ENCODE data around the gene ARHGEF16. TPM values are rescaled to one million over a fixed set of nuclear protein-coding genes. Genes with fewer than 3 reads are reported as not detected.

Gene ARHGEF16
- total and polyA plus RNA-seq, 2 donors (not counting 1 experiment from before 2014, with no cell fraction given) = 0.13 to 0.22 TPM

DNA sequence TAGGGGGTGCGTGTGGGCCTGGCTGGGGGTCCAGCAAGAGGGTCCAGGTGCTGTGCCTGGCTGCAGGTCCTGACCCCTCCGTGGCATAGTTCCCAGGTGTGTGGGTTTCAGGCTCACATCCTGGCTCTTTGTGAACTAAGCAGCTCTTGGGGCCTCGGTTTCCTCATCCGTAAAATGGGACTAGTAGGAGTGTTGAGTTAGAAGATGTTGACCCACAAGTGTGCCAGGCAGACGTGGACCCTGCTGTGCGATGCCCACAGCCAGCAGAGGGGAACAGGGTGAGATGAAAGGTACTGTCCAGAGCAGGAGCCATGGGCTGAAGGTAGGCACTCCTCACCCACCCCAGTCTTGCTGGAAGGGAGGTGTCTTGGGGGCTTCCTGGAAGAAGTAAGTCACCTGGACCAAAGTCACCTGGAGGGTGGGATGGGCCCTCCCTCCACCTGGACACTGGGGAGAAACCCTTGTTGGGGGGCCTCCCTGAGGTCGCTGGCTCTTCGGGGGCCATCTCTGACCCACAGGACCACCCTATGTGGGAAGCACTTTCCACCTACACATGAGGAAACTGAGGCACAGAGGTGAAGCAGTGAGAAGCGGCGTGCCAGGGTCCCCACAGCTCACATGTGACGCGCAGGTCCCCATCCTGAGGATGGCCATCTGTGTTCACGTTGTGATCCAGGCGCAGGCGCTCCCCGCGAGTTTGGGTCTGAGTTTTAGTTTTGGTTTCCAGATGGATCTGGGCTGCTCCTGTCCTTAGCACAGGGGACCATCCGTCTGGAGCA is 1.4 kb downstream of the ARHGEF16 start:
- Histone ChIP-seq H2AFZ (ENCODE audit: insufficient read depth, low read depth, low read length, poor library complexity, severe bottlenecking) (no peak overlapping the region), H3K79me2 (ENCODE audit: control insufficient read depth, insufficient read depth, low read length) (no peaks in the 10 kb centered on the region), H3K9me3 (ENCODE audit: control extremely low read depth in 1 of 3, control insufficient read depth in 2 of 3, insufficient read depth in 1 of 3, low read length in 2 of 3) (peaks cover 0 to 14% (median 0%) of the 10 kb centered on the region in 3 donors), H4K20me1 (ENCODE audit: control insufficient read depth, insufficient read depth, low read length, poor library complexity, severe bottlenecking) (no peaks in the 10 kb centered on the region), H3K4me3 (ENCODE audit: control extremely low read depth in 1 of 5, extremely low read depth in 1 of 5, insufficient read depth in 1 of 5, low read depth in 2 of 5, low read length in 4 of 5) (no peak overlapping the region), H3K9ac (ENCODE audit: low read length) (no peak overlapping the region), H3K27me3 (replicated peaks in 1 of 4; ENCODE audit: control extremely low read depth in 1 of 4, control insufficient read depth in 3 of 4, insufficient read depth in 4 of 4, low read length in 3 of 4) (peaks cover 0 to 43% (median 17%) of the 10 kb centered on the region in 4 experiments), H3K27ac (ENCODE audit: low read length in 2 of 2) (no peak overlapping the region), H3K36me3 (replicated peaks in 1 of 2; ENCODE audit: control extremely low read depth in 1 of 2, control insufficient read depth in 1 of 2, extremely low read depth in 1 of 2, insufficient read depth in 2 of 2, low read length in 1 of 2) (no peaks in the 10 kb centered on the region), H3K4me1 (ENCODE audit: control insufficient read depth in 2 of 2, insufficient read depth in 2 of 2, low read length in 2 of 2) (peaks cover 16 to 20% of the 10 kb centered on the region in 2 donors), H3K4me2 (replicated peaks; ENCODE audit: low read depth, low read length, poor library complexity, severe bottlenecking) (no peak overlapping the region)
- WGBS (ENCODE audit: insufficient coverage) = 94% methylated on average over 17 of the region's 18 CpGs
- Mint-ChIP-seq H3K27me3 (peaks cover 10% of the 10 kb centered on the region), H3K4me3 (peak overlapping the region; percentile 71), H3K27ac (peak overlapping the region; percentile 28), H3K4me1 (peaks cover 3% of the 10 kb centered on the region), H3K9me3 (ENCODE audit: insufficient read depth) (no peaks in the 10 kb centered on the region)
- TF ChIP-seq EZH2 (IDR thresholded peaks at IDR 0.05; ENCODE audit: borderline replicate concordance, insufficient read depth, low read depth, low read length, poor library complexity, severe bottlenecking) = no peak
- TF ChIP-seq, protein P1, sequence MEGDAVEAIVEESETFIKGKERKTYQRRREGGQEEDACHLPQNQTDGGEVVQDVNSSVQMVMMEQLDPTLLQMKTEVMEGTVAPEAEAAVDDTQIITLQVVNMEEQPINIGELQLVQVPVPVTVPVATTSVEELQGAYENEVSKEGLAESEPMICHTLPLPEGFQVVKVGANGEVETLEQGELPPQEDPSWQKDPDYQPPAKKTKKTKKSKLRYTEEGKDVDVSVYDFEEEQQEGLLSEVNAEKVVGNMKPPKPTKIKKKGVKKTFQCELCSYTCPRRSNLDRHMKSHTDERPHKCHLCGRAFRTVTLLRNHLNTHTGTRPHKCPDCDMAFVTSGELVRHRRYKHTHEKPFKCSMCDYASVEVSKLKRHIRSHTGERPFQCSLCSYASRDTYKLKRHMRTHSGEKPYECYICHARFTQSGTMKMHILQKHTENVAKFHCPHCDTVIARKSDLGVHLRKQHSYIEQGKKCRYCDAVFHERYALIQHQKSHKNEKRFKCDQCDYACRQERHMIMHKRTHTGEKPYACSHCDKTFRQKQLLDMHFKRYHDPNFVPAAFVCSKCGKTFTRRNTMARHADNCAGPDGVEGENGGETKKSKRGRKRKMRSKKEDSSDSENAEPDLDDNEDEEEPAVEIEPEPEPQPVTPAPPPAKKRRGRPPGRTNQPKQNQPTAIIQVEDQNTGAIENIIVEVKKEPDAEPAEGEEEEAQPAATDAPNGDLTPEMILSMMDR (IDR thresholded peaks at IDR 0.05) = no peak
- ATAC-seq (ENCODE audit: low read depth) = no peak
- intact Hi-C loops (cut with micrococcal nuclease) = no loop called here
- ChIA-PET POLR2A (no interaction called here), CTCF (interaction anchor here (1.0 kb wide), 1 partner anchor 269 kb away, joined by 4 read pairs; no protein-coding TSS in a partner anchor)
- no peak for DNase-seq

DNA sequence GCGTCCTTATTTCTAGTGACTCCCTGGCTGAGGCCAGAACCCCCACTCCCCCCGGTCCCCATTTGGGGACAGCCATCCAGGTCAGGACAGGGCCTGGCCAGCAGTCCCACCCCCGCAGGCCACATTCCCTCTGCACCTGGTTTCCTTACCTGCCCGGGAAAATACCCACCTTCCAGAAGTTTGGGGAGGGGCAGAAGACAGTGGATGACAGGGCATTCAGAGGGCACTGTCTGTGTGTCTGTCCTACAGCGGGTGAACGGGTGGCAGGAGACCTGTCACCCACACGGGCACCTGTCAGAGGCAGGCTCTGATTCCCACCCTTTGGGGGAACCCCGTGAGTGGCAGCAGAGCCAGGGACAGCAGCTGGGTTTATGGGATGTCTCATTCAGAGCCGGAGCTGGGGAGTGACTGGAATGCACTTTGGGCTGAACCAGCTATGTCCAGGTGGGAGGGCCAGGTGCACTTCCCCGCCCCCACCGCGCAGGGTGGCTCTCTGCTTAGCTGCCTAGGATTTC is 2.0 kb downstream of the ARHGEF16 start:
- Histone ChIP-seq H3K27ac (ENCODE audit: low read length in 2 of 2) (no peak overlapping the region), H3K4me3 (ENCODE audit: control extremely low read depth in 1 of 5, extremely low read depth in 1 of 5, insufficient read depth in 1 of 5, low read depth in 2 of 5, low read length in 4 of 5) (no peak overlapping the region), H4K20me1 (ENCODE audit: control insufficient read depth, insufficient read depth, low read length, poor library complexity, severe bottlenecking) (no peaks in the 10 kb centered on the region), H3K27me3 (replicated peaks in 1 of 4; ENCODE audit: control extremely low read depth in 1 of 4, control insufficient read depth in 3 of 4, insufficient read depth in 4 of 4, low read length in 3 of 4) (peaks cover 0 to 39% (median 14%) of the 10 kb centered on the region in 4 experiments), H3K36me3 (replicated peaks in 1 of 2; ENCODE audit: control extremely low read depth in 1 of 2, control insufficient read depth in 1 of 2, extremely low read depth in 1 of 2, insufficient read depth in 2 of 2, low read length in 1 of 2) (no peaks in the 10 kb centered on the region), H3K9ac (ENCODE audit: low read length) (no peak overlapping the region), H3K4me2 (replicated peaks; ENCODE audit: low read depth, low read length, poor library complexity, severe bottlenecking) (no peak overlapping the region), H3K79me2 (ENCODE audit: control insufficient read depth, insufficient read depth, low read length) (no peaks in the 10 kb centered on the region), H3K4me1 (ENCODE audit: control insufficient read depth in 2 of 2, insufficient read depth in 2 of 2, low read length in 2 of 2) (peaks cover 16 to 20% of the 10 kb centered on the region in 2 donors), H3K9me3 (ENCODE audit: control extremely low read depth in 1 of 3, control insufficient read depth in 2 of 3, insufficient read depth in 1 of 3, low read length in 2 of 3) (peaks cover 0 to 14% (median 0%) of the 10 kb centered on the region in 3 donors), H2AFZ (ENCODE audit: insufficient read depth, low read depth, low read length, poor library complexity, severe bottlenecking) (no peak overlapping the region)
- Mint-ChIP-seq H3K9me3 (ENCODE audit: insufficient read depth) (no peaks in the 10 kb centered on the region), H3K4me1 (peaks cover 3% of the 10 kb centered on the region), H3K27me3 (peaks cover 6% of the 10 kb centered on the region), H3K27ac (no peak overlapping the region), H3K4me3 (no peak overlapping the region)
- 86% methylated on average over 12 of the region's 12 CpGs for WGBS (ENCODE audit: insufficient coverage)
- ATAC-seq (ENCODE audit: low read depth) (no peak), DNase-seq (no peak)
- no peak for TF ChIP-seq EZH2 (IDR thresholded peaks at IDR 0.05; ENCODE audit: borderline replicate concordance, insufficient read depth, low read depth, low read length, poor library complexity, severe bottlenecking)
- TF ChIP-seq, protein P1 (IDR thresholded peaks at IDR 0.05) = no peak
- intact Hi-C loops (cut with micrococcal nuclease) = no loop called here
- ChIA-PET POLR2A (no interaction called here), CTCF (no interaction called here)
